Activated naive CD8-positive, alpha-beta T cell treated with anti-CD3 and anti-CD28 coated beads for 36 hours (primary cell): ENCODE measurements around the gene BCL2L2. TPM values are rescaled to one million over a fixed set of nuclear protein-coding genes. Genes with fewer than 3 reads are reported as not detected.

Experiments
- DNase-seq: peaks from one replicate; pipeline ENCODE4 v3.0.0; 2021
- H3K27ac Mint-ChIP-seq: one replicate; pipeline ENCODE4 v1.8.0; 2022; ENCODE audit warnings: mild to moderate bottlenecking, moderate library complexity, mixed read lengths
- H3K27me3 Mint-ChIP-seq: one replicate; pipeline ENCODE4 v1.8.0; 2022; ENCODE audit warnings: mild to moderate bottlenecking, mixed read lengths
- H3K36me3 Mint-ChIP-seq: one replicate; pipeline ENCODE4 v1.8.0; 2021; ENCODE audit warnings: mild to moderate bottlenecking, mixed read lengths
- H3K4me1 Mint-ChIP-seq: one replicate; pipeline ENCODE4 v1.8.0; 2021; ENCODE audit warnings: mixed read lengths
- H3K4me3 Mint-ChIP-seq: one replicate; pipeline ENCODE4 v1.8.0; 2022; ENCODE audit warnings: mild to moderate bottlenecking, moderate library complexity, mixed read lengths
- H3K9me3 Mint-ChIP-seq: one replicate; pipeline ENCODE4 v1.8.0; 2022; ENCODE audit warnings: mixed read lengths
- total RNA-seq, 2 experiments: library from RNA; stranded (reverse); gene quantifications; one replicate each; pipeline ENCODE4 v1.2.3, GENCODE V29; 2021

The BCL2L2 gene
- total RNA-seq, 2 experiments from 2014 or later: 1.4 to 1.8 TPM

DNA sequence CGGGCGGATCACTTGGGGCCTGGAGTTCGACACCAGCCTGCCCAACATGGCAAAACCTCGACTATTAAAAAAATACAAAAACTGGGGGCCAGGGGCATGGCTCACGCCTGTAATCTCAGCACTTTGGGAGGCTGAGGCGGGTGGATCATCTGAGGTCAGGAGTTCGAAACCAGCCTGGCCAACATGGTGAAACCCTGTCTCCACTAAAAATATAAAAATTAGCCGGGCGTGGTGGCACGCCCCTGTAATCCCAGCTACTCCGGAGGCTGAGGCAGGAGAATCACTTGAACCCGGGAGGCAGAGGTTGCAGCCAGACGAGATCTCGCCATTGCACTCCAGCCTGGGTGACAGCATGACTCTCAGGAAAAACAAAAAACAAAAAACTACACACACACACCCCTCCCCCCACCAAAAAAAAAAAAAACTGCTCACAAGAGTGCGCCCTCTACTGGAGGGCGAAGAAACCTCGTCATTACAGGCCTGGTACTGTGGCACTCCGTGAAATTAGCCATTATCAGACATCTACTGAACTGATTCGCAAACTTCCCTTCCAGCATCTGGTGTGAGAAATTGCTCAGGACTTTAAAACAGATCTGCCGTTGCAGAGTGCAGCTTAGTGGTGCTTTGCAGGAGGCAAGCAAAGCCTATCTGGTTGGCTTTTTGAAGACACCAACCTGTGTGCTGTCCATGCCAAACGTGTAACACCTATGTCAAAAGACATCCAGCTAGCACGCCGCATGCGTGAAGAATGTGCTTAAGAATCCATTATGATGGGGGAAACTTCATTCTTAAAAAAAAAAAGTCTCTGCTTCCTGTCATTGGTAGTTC is 11.7 kb upstream of the BCL2L2 start:
- H3K4me3 Mint-ChIP-seq: no peak overlapping the region
- no peaks in the 10 kb centered on the region for H3K27me3 Mint-ChIP-seq
- no peak overlapping the region for H3K27ac Mint-ChIP-seq
- H3K36me3 Mint-ChIP-seq: peaks cover 10% of the 10 kb centered on the region
- H3K9me3 Mint-ChIP-seq: no peaks in the 10 kb centered on the region
- peak; percentile 49 for DNase-seq
- H3K4me1 Mint-ChIP-seq: peaks cover 16% of the 10 kb centered on the region

DNA sequence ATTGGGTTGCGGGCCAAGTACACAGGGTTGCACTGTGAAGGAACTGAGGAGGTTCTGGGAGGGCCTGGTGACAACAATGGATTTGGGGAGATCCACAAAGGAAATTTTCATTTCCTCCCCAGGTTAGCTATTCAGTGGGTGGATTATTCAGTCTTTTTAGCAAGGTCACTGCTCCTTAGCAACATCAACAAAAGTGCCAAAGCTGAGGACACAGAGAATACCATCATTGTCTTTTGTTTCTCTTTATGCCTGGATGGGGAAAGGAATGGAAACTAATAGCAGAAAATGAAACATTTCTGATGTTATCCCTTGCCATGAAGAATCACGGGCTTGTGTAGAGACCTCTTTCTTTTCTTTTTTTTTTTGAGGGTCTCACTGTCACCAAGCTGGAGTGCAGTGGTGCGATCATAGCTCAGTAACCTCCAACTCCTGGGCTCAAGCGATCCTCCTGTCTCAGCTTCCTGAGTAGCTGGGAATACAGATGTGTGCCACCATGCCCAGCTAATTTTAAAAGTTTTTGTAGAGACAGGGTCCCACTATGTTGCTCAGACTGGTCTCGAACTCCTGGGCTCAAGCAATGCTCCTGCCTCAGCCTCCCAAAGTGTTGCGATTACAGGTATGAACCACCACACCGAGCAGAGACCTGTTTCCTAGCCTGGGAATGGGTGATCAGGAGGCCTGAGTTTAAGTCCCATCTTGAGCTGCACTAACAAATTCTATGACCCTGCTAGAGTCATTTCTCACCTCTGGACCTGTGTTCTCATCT is 10.4 kb upstream of the BCL2L2 start:
- no peaks in the 10 kb centered on the region for H3K27me3 Mint-ChIP-seq

DNA sequence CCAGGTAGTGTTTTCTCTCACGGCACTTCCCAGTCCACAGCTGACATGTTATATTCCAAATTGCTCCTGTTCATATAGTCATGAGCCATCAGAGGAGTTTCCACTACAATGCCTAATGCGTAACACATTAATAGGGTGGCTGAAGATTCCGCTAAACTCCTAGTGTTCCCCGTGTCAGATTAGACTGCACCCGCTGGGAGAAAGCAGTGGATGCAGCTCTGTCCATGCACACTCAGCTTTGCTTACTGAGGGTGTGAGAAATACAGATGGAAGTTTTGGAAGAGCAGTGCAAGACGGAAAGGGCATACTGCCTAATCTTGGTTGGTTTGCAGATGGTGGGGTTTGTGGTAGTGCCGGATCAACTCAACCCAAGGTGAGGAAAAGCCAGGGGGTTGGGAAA is 9.5 kb upstream of the BCL2L2 start:
- H3K4me1 Mint-ChIP-seq: peaks cover 24% of the 10 kb centered on the region
- H3K9me3 Mint-ChIP-seq: no peaks in the 10 kb centered on the region
- no peaks in the 10 kb centered on the region for H3K27me3 Mint-ChIP-seq
- no peak overlapping the region for H3K27ac Mint-ChIP-seq
- DNase-seq: no peak
- peaks cover 17% of the 10 kb centered on the region for H3K36me3 Mint-ChIP-seq
- no peak overlapping the region for H3K4me3 Mint-ChIP-seq

More for the DNA sequence above, 10.4 kb upstream of the BCL2L2 start:
- no peaks in the 10 kb centered on the region for H3K9me3 Mint-ChIP-seq
- H3K4me3 Mint-ChIP-seq: no peak overlapping the region
- H3K27ac Mint-ChIP-seq: no peak overlapping the region
- peaks cover 17% of the 10 kb centered on the region for H3K36me3 Mint-ChIP-seq
- peaks cover 24% of the 10 kb centered on the region for H3K4me1 Mint-ChIP-seq
- no peak for DNase-seq

- Mint-ChIP-seq H3K4me1 (peaks cover 27% of the 10 kb centered on the region), H3K36me3 (peaks cover 20% of the 10 kb centered on the region), H3K9me3 (no peaks in the 10 kb centered on the region), H3K27me3 (no peaks in the 10 kb centered on the region), H3K4me3 (no peak overlapping the region), H3K27ac (no peak overlapping the region)
- DNase-seq: no peak
These were observed 8.9 kb upstream of the BCL2L2 start for GRCh38 chr14:23297611-23298277.

DNA sequence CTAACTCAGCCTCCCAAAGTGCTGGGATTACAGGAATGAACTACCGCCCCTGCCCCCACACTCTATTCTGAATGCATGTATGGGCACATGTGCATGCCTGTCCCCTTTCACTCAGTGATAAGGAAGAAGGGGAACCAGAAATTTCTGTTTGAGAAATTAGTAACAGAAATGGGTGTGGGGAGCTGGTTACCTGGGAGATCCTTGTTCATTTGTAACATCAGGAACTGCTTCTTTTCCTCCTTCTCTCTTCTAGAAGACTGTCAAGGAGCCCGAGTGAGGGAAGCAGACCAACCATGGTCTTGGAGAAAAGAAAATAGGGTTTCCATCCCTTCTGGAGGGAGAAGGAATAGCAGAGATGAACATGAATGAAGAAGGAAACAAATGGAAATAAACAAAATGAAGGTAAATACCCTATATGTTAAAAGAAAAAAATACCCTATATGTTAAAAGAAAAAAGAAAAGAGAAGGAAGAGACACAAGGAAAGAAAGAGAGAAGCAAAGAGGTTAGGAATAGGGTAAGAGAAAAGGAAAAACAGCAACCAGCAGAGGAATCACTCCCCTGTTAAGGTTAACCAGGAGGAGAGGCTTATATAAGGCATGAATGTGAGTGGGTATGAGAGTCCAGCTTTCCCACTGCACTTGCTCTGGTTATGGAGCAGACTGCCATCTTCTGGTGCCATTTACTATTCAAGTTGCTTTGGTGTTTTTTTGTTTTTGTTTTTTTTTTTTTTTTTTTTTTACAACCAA is 7.2 kb upstream of the BCL2L2 start:
- Mint-ChIP-seq H3K4me1 (peaks cover 33% of the 10 kb centered on the region), H3K9me3 (no peaks in the 10 kb centered on the region), H3K4me3 (peak overlapping the region; percentile 48), H3K27me3 (no peaks in the 10 kb centered on the region), H3K36me3 (peaks cover 20% of the 10 kb centered on the region), H3K27ac (peak overlapping the region; percentile 18)
- no peak for DNase-seq

GRCh38 chr14:23299986-23300686 is 6.5 kb upstream of the BCL2L2 start:
- Mint-ChIP-seq H3K4me3 (peak overlapping the region; percentile 94), H3K27ac (peak overlapping the region; percentile 94), H3K36me3 (peaks cover 20% of the 10 kb centered on the region), H3K27me3 (peaks cover 4% of the 10 kb centered on the region), H3K4me1 (peaks cover 30% of the 10 kb centered on the region), H3K9me3 (no peaks in the 10 kb centered on the region)
- DNase-seq: no peak

GRCh38 chr14:23300687-23301223 is 5.9 kb upstream of the BCL2L2 start:
- Mint-ChIP-seq H3K4me3 (peak overlapping the region; percentile 94), H3K27ac (peak overlapping the region; percentile 94), H3K27me3 (peaks cover 10% of the 10 kb centered on the region), H3K4me1 (peaks cover 26% of the 10 kb centered on the region), H3K36me3 (peaks cover 17% of the 10 kb centered on the region), H3K9me3 (no peaks in the 10 kb centered on the region)
- peak; percentile 26 for DNase-seq

DNA sequence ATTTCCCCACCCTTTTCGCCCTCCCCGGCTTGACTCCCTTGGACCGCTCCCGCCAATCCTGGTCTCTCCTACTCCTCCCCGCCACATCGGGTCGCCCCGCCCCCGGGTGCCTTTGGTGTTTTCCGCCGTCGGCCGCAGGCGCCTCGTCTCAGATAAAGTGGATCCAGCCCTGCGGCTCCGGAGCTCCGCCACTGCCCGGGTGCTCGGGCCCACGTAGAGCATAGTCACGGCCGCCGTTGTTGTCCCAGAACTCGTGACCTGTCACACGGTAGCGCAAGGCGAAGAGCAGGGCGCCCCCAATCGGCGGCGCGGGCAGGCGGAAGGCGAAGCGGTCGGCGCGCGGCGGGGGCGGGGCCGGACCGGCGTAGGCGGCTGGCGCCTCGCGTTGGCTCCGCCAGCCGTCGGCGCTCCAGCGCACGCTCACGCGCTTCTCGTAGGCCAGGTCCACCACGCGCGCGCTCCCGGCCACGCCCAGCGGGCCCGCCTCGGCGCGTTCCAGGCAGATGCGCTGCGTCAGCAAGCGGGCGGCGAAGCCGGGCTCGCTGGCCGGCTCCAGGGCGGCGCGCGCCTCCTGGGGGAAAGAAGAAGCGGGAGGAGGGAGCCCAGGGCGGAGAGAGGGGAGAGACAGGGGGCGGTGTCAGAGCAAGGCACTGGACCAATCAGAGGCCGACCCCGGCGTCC is 5.2 kb upstream of the BCL2L2 start:
- DNase-seq: peak; percentile 100
- H3K27me3 Mint-ChIP-seq: peaks cover 17% of the 10 kb centered on the region
- peaks cover 26% of the 10 kb centered on the region for H3K4me1 Mint-ChIP-seq
- H3K4me3 Mint-ChIP-seq: peak overlapping the region; percentile 97
- no peaks in the 10 kb centered on the region for H3K9me3 Mint-ChIP-seq
- peaks cover 17% of the 10 kb centered on the region for H3K36me3 Mint-ChIP-seq
- H3K27ac Mint-ChIP-seq: peak overlapping the region; percentile 97

DNA sequence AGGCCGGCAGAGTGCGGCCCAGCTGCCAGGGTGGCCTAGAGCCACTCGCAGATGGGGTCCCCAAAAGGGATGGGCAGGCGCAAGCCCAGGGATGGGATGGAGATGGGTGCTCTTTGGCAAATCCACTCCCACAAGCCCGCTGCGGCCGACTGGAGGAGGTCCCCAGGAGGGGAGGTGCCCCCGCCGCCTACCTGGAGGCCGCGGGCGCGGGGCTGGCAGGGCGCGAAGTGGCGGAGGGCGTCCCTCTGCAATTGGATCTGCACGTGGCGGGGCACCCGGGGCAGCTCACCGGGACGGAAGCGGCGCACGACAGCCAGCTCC is 4.7 kb upstream of the BCL2L2 start:
- H3K27ac Mint-ChIP-seq: peak overlapping the region; percentile 97
- H3K27me3 Mint-ChIP-seq: peaks cover 22% of the 10 kb centered on the region
- no peak for DNase-seq
- H3K36me3 Mint-ChIP-seq: peaks cover 14% of the 10 kb centered on the region
- no peaks in the 10 kb centered on the region for H3K9me3 Mint-ChIP-seq
- H3K4me1 Mint-ChIP-seq: peaks cover 24% of the 10 kb centered on the region
- peak overlapping the region; percentile 97 for H3K4me3 Mint-ChIP-seq

DNA sequence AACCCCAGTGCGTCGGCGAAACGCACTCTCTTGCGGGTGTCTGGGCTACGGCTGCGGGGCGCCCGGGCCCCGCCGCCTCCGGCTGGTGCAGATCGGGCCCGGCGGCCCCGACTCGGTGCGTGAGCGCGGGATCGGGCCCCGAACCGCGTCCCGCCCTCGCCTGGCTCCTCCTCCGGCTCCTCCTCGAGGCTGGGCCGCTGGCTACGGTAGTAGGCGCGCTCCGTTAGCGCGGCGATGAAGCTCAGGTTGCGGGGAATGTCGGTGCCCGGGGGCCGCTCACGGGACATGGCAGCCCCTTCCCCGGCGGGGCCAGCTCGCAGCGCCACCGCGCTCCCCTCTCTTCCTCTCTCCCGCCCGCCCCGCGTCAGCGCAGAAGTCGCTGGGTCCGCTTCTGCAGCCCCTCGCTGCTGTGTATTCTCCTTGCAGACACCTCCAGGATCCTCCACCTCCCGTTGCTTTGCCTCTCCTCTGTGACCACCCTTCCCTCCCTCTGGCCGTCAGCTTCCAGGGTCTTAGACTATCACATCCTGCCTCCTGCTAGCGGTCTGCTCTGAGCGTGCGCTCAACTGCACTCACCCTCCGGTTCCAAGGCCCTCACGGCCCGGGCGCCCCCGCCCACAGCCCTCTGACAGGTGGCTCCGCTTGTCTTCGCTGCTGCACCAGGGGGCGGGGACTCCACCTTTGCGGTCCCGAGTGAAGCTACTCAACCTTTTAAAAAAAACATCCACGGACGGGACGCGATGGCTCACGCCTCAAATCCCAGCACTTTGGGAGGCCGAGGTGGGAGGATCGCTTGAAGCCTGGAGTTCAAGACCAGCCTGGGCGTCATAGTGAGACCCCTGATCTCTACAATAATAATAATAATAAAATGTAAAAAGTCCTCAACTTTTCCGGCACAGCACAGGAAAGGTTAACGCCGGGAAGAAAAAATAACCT is 4.1 kb upstream of the BCL2L2 start, which contains the start of gene PPP1R3E:
Gene PPP1R3E (minus strand): TSS at position 570 of the 936 bp plus-strand sequence. CDS start 283 bp downstream, at position 287.
- Mint-ChIP-seq H3K4me3 (peak within 1 kb of the TSS; percentile 97), H3K9me3 (no peaks in the 10 kb centered on the region), H3K27me3 (peaks cover 28% of the 10 kb centered on the region), H3K36me3 (peaks cover 12% of the 10 kb centered on the region), H3K27ac (peak within 1 kb of the TSS; percentile 98), H3K4me1 (peaks cover 24% of the 10 kb centered on the region)
- DNase-seq: peak; percentile 91

DNA sequence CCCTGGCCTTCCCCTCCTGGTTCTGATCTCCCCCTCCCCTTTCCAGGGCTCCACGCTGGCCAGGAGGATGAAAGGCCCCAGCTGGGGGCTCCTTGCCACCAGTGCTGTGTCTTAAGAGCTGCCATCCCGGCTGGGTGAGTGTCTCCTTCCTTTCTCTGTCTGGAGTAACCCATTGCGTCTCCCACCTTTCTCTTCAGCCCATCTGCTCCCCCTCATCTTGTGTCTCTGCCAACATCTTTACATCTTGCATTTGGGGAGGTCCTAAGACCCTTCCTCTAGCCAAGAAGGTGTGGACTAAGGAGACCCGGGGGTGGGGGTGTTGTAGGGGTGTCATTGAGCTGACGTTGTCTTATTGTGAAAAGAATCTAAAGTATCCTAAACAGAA is 505 bp downstream of the BCL2L2 start:
- Mint-ChIP-seq H3K4me3 (peak overlapping the region; percentile 55), H3K4me1 (peaks cover 9% of the 10 kb centered on the region), H3K27me3 (peaks cover 38% of the 10 kb centered on the region), H3K27ac (no peak overlapping the region), H3K36me3 (peaks cover 3% of the 10 kb centered on the region), H3K9me3 (no peaks in the 10 kb centered on the region)
- DNase-seq: no peak

DNA sequence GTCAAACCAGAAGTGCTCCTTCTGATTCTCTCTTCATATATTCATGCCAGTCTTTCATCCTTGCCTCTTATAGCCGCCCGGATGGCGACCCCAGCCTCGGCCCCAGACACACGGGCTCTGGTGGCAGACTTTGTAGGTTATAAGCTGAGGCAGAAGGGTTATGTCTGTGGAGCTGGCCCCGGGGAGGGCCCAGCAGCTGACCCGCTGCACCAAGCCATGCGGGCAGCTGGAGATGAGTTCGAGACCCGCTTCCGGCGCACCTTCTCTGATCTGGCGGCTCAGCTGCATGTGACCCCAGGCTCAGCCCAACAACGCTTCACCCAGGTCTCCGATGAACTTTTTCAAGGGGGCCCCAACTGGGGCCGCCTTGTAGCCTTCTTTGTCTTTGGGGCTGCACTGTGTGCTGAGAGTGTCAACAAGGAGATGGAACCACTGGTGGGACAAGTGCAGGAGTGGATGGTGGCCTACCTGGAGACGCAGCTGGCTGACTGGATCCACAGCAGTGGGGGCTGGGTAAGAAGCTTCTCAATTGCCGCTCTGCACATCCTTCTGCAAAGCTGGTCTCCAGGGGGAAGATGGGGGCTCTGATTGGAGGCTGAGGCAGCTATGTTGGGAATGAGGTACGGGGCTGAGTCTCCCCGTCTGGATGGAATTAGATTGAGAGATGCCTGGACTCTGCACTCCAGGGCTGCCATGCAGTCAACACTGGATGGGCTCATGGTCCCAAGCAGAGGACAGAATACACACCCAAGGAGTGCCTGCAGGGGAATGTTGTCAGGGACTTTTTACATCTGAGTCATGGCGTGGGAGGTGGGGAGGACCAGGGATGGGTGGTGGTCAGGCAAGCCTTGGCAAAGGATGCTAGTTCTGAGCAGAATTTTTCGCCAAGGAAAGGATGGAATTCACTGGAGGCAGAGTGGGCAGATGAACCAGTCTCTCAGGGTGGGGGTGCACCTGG is 1.3 kb downstream of the BCL2L2 start:
- Mint-ChIP-seq H3K4me1 (peaks cover 6% of the 10 kb centered on the region), H3K4me3 (no peak overlapping the region), H3K27me3 (peaks cover 38% of the 10 kb centered on the region), H3K36me3 (no peaks in the 10 kb centered on the region), H3K27ac (no peak overlapping the region), H3K9me3 (no peaks in the 10 kb centered on the region)
- DNase-seq: no peak
